K562 (cell line): ENCODE results near the gene PRICKLE3. TPM values are rescaled to one million over a fixed set of nuclear protein-coding genes. Genes with fewer than 3 reads are reported as not detected.

Experiments used
- ARNT ChIP-seq, 2 experiments: fragments of 450-650 bp; IDR thresholded peaks; 2 replicates each; pipeline ENCODE4 v1.6.1; 2016; ENCODE audit warnings: mild to moderate bottlenecking in 1 of 2
- CHD2 ChIP-seq: IDR thresholded peaks from 2 replicates; pipeline ENCODE4 v1.6.1; 2011; ENCODE audit warnings: low read depth, low read length
- ETV1 ChIP-seq: fragments of 450-650 bp; conservative IDR thresholded peaks from 2 replicates; pipeline ENCODE4 v1.6.1; 2016; ENCODE audit warnings: missing genetic modification characterization, control low read depth, low read depth, missing compliant biosample characterization
- FIP1L1 ChIP-seq: fragments of 200-400 bp; formaldehyde crosslinking; IDR thresholded peaks from 2 replicates; pipeline ENCODE4 v1.6.1; 2018; ENCODE audit warnings: mild to moderate bottlenecking, low read depth, low read length; ENCODE audit not compliant: poor library complexity, severe bottlenecking
- GABPB1 ChIP-seq: sonication (generic); formaldehyde crosslinking; IDR thresholded peaks from 2 replicates; pipeline ENCODE4 v1.8.0; 2022; ENCODE audit warnings: mild to moderate bottlenecking, missing genetic modification reagents
- KLF6 ChIP-seq: fragments of 250-450 bp; sonication (Bioruptor Pico); IDR thresholded peaks from 2 replicates; pipeline ENCODE4 v1.4.0; 2020; ENCODE audit warnings: mild to moderate bottlenecking, moderate library complexity, borderline replicate concordance
- MEIS2 ChIP-seq: fragments of 450-650 bp; IDR thresholded peaks from 2 replicates; pipeline ENCODE4 v1.6.1; 2014; ENCODE audit warnings: mild to moderate bottlenecking; ENCODE audit not compliant: partially characterized antibody
- NFIX ChIP-seq: fragments of 250-450 bp; sonication (Bioruptor Pico); IDR thresholded peaks from 2 replicates; pipeline ENCODE4 v1.4.0; 2020; ENCODE audit warnings: low read depth, mild to moderate bottlenecking, moderate library complexity
- NFYB ChIP-seq: IDR thresholded peaks from 2 replicates; pipeline ENCODE4 v1.6.1; 2011; ENCODE audit warnings: mild to moderate bottlenecking, moderate library complexity; ENCODE audit not compliant: insufficient read length; ENCODE audit errors: extremely low read depth
- PCBP2 ChIP-seq: fragments of 200-400 bp; formaldehyde crosslinking; IDR thresholded peaks from 2 replicates; pipeline ENCODE4 v1.6.1; 2018; ENCODE audit warnings: low read length, low read depth, mild to moderate bottlenecking, moderate library complexity; ENCODE audit not compliant: poor library complexity, severe bottlenecking
- POLR2G ChIP-seq: fragments of 200-400 bp; formaldehyde crosslinking; IDR thresholded peaks from 2 replicates; pipeline ENCODE4 v1.6.1; 2017; ENCODE audit warnings: low read depth, mild to moderate bottlenecking, antibody characterized with exemption, low read length, moderate library complexity
- RBBP5 ChIP-seq: fragments of 200-600 bp; sonication (generic); IDR thresholded peaks from 2 replicates; pipeline ENCODE4 v1.6.1; 2012; ENCODE audit warnings: borderline replicate concordance, mild to moderate bottlenecking, low read length, control low read depth, inconsistent platforms; ENCODE audit not compliant: insufficient read depth, poor library complexity, severe bottlenecking
- RBM17 ChIP-seq: fragments of 200-400 bp; formaldehyde crosslinking; IDR thresholded peaks from 2 replicates; pipeline ENCODE4 v1.6.1; 2017; ENCODE audit warnings: low read depth, mild to moderate bottlenecking, low read length, borderline replicate concordance
- SRSF3 ChIP-seq: fragments of 200-400 bp; formaldehyde crosslinking; IDR thresholded peaks from 2 replicates; pipeline ENCODE4 v1.6.1; 2016; ENCODE audit warnings: mild to moderate bottlenecking, low read length, moderate library complexity; ENCODE audit not compliant: insufficient read depth
- U2AF1 ChIP-seq: fragments of 200-400 bp; formaldehyde crosslinking; optimal IDR thresholded peaks from 2 replicates; pipeline ENCODE3; 2017; ENCODE audit warnings: mild to moderate bottlenecking, low read depth, low read length, moderate library complexity
- USF2 ChIP-seq: sonication (generic); formaldehyde crosslinking; IDR thresholded peaks from 2 replicates; pipeline ENCODE4 v1.5.0; 2020; ENCODE audit warnings: missing genetic modification reagents
- ZFP30 ChIP-seq: fragments of 250-450 bp; sonication (Bioruptor Pico); IDR thresholded peaks from 2 replicates; pipeline ENCODE4 v1.8.0; 2022; ENCODE audit warnings: moderate library complexity, mild to moderate bottlenecking, inconsistent platforms, borderline replicate concordance
- ZNF232 ChIP-seq: sonication (generic); formaldehyde crosslinking; IDR thresholded peaks from 2 replicates; pipeline ENCODE4 v1.8.0; 2022; ENCODE audit warnings: mild to moderate bottlenecking, missing genetic modification reagents
- ZNF583 ChIP-seq: fragments of 250-450 bp; sonication (Bioruptor Pico); IDR thresholded peaks from 2 replicates; pipeline ENCODE4 v1.4.0; 2020
- ZNF77 ChIP-seq: fragments of 250-450 bp; sonication (Bioruptor Pico); IDR thresholded peaks from 2 replicates; pipeline ENCODE4 v1.5.0; 2020
- polyA plus RNA-seq, 8 experiments: library from polyadenylated mRNA; depleted of rRNA in 4 of 8; stranded (reverse) in 5 of 8; unstranded in 3 of 8; fragments of >200 nt; fragmentation: Nextera tagmentation in 2 of 8; fragmentation: Illumina TruSeq in 1 of 8; extraction: Ambion mirVana in 2 of 8; extraction: Trizol in 1 of 8; gene quantifications; 2 replicates each; pipeline versions ENCODE4 v1.2.1 to v1.2.3, GENCODE V29; 2011 to 2014; ENCODE audit warnings: inconsistent platforms in 1 of 8, missing spikeins in 1 of 8
- total RNA-seq, 7 experiments: library from RNA; depleted of rRNA in 6 of 7; stranded (reverse); fragments of >200 nt in 6 of 7; fragmentation: Illumina TruSeq in 2 of 7; extraction: Trizol in 2 of 7; gene quantifications; 2 replicates each; pipeline versions ENCODE4 v1.2.1 to v1.2.3, GENCODE V29; 2011 to 2021; ENCODE audit warnings: low replicate concordance in 1 of 7
- TF ChIP-seq, protein P1 (sequence below): sonication (generic); formaldehyde crosslinking; IDR thresholded peaks from 2 replicates; pipeline ENCODE4 v1.8.0; 2022; ENCODE audit warnings: missing genetic modification reagents, mild to moderate bottlenecking, borderline replicate concordance
- TF ChIP-seq, protein P2 (sequence below): fragments of 450-650 bp; IDR thresholded peaks from 2 replicates; pipeline ENCODE4 v1.6.1; 2016

PRICKLE3 gene
- total and polyA plus RNA-seq, 9 of the 15 experiments (the other 6 are each of a cell fraction or from before 2014, with no cell fraction given) = 1.1 to 44.3 (median 14.0) TPM

- no peak for TF ChIP-seq ZFP30
- no peak for TF ChIP-seq ZNF583 (CRISPR knock-in tag)
- no peak for TF ChIP-seq ARNT (IDR thresholded peaks at IDR 0.05)
- TF ChIP-seq, protein P1, sequence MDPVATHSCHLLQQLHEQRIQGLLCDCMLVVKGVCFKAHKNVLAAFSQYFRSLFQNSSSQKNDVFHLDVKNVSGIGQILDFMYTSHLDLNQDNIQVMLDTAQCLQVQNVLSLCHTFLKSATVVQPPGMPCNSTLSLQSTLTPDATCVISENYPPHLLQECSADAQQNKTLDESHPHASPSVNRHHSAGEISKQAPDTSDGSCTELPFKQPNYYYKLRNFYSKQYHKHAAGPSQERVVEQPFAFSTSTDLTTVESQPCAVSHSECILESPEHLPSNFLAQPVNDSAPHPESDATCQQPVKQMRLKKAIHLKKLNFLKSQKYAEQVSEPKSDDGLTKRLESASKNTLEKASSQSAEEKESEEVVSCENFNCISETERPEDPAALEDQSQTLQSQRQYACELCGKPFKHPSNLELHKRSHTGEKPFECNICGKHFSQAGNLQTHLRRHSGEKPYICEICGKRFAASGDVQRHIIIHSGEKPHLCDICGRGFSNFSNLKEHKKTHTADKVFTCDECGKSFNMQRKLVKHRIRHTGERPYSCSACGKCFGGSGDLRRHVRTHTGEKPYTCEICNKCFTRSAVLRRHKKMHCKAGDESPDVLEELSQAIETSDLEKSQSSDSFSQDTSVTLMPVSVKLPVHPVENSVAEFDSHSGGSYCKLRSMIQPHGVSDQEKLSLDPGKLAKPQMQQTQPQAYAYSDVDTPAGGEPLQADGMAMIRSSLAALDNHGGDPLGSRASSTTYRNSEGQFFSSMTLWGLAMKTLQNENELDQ = no peak
- no peak for TF ChIP-seq PCBP2
- TF ChIP-seq U2AF1 = no peak
- peak; percentile 48 for TF ChIP-seq CHD2
- TF ChIP-seq ZNF77 (CRISPR knock-in tag) = no peak
- no peak for TF ChIP-seq FIP1L1
- TF ChIP-seq GABPB1 (CRISPR knock-in tag) = peak; percentile 18; the same call in 1 of the 2 replicates
- no peak for TF ChIP-seq RBM17
- peak; percentile 76 for TF ChIP-seq POLR2G
- TF ChIP-seq ETV1 = no peak
- TF ChIP-seq NFYB = no peak
- TF ChIP-seq MEIS2 = peak; percentile 8
- TF ChIP-seq ZNF232 (CRISPR knock-in tag) = no peak
- no peak for TF ChIP-seq NFIX (CRISPR knock-in tag)
- TF ChIP-seq SRSF3 = no peak
- TF ChIP-seq RBBP5 = no peak
- TF ChIP-seq USF2 (CRISPR knock-in tag) = no peak
- TF ChIP-seq, protein P2, sequence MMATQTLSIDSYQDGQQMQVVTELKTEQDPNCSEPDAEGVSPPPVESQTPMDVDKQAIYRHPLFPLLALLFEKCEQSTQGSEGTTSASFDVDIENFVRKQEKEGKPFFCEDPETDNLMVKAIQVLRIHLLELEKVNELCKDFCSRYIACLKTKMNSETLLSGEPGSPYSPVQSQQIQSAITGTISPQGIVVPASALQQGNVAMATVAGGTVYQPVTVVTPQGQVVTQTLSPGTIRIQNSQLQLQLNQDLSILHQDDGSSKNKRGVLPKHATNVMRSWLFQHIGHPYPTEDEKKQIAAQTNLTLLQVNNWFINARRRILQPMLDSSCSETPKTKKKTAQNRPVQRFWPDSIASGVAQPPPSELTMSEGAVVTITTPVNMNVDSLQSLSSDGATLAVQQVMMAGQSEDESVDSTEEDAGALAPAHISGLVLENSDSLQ = no peak
- no peak for TF ChIP-seq KLF6 (CRISPR knock-in tag)
Measured at GRCh38 chrX:49175435-49176274, 10.5 kb downstream of the PRICKLE3 start (continued).
